COR-L47 (cell line): ENCODE data around the gene TKT.

Experiments used
- DNase-seq: peaks from one replicate; lab custom pipeline; 2025; lab: John Stamatoyannopoulos, UW

Gene TKT

DNA sequence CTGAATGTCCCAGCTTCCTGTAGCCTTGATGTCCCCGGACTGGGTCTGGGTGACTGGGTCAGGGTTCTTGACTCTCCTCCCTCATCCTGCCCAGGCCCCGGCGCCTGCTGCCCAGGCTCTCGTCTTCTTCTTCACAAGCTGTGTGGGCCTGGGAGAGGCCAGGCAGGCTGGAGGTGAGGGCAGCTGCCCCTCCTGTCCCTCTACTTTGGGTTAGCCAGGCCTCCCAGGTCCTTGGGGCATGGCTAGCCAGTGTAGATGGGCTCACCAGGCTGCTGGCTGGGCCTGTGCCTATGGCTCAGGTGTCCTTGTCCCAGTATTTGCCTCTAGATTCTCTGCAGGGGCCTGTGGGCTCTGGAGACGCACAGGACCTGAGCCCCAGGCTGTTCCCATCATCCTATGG is 31.8 kb downstream of the TKT start:
- no peak for DNase-seq

DNA sequence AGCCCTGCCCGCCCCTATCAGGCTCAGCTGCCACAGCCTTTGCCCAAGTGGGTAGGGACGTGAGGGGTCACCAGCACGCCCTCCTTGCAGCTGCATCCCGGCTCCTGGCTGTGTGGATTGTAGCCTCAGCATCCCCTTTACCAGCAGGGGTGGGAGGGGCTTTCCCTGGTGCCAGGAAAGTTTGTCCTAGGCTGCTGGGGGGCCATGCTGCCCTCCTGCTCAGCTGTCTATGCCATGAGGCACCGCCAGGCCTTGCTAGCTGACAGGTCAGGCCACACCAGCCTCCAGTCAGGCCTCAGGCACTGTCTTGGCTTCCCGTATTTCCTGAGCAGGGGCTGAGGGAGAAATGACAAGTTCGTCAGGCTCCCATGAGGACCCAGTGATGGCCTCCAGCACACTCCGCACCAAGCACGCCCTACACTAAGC is 32.3 kb downstream of the TKT start:
- DNase-seq: no peak

DNA sequence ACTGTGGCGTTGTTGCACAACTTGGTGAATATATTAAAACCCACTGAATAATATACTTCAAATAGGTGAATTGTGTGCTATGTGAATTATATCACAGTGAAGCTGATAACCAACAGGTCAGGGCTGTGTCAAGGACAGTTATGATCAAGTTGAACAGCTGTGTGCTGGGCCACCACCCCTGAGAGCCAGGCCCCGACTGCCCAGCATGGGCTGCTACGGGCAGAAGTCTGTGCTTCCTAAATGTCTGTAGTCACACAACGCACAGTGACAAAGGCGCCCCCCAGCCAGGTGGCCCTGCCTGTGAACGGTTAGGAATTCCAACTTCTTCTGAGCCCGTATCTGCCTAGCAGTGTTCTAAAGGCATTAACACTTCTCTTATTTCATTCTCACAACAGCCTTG is 32.8 kb downstream of the TKT start:
- no peak for DNase-seq

DNA sequence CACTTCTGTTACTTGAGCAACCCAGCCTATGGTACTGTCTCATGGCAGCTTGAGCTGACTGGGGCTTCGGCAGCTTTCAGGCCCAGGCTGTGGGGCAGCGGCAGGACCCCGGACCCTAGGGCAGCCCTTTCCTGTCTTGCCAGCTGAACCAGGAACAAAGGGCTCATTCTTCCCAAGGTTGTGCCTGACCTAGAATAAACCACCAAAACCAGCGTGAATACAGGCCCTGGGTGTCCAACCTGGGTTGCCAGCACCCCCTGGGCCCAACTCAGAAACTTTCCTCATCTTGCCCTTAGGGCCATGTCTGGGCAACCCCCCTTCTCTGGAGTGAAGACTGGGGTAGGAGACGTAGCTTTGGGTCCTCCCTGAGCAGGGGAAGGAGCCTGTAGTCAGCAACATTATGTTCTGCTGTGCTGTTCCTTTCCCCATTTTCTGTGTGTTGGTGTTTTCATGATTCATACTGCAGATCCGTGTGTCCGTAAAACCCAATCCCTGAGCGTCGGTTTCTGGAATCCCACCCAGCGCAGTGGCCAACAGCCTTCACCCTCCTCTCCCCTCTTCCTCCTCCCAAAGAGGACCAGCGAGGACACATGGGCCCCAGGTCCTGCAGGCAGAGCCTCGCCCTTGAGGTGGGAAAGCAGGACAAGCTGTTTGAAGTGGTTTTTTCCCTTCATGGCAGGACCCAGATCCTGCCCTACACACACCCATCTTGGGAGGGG is 33.5 kb downstream of the TKT start:
- no peak for DNase-seq

DNA sequence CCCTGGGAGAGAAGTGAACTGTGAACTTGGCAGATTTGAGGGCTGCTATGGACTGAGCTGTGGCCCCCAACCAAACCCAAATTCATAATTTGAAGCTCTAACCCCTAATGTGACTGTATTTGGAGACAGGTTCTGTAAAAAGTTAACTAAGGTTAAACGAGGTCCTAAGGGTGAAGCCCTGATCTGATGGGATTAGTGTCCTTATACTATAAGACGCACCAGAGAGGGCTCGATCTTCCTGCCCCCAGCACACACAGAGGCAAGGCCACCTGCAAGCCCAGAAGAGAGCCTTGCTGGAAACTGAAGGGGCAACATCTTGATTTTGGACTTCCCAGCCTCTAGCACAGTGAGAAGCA is 34.0 kb downstream of the TKT start:
- no peak for DNase-seq

DNA sequence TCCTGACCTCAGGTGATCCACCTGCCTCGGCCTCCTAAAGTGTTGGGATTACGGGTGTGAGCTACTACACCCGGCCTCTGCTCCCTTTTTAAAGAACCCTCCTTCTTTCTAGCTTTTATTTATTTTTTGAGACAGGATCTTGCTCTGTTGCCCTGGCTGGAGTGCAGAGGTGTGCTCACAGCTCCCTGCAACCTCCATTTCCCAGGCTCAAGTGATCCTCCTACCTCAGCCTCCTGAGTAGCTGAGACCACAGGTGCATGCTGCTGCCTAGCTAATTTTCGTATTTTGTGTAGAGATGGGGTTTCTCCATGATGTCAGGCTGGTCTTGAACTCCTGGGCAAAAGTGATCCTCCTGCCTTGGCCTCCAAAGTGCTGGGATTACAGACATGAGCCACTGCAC is 34.5 kb downstream of the TKT start:
- DNase-seq: no peak

DNA sequence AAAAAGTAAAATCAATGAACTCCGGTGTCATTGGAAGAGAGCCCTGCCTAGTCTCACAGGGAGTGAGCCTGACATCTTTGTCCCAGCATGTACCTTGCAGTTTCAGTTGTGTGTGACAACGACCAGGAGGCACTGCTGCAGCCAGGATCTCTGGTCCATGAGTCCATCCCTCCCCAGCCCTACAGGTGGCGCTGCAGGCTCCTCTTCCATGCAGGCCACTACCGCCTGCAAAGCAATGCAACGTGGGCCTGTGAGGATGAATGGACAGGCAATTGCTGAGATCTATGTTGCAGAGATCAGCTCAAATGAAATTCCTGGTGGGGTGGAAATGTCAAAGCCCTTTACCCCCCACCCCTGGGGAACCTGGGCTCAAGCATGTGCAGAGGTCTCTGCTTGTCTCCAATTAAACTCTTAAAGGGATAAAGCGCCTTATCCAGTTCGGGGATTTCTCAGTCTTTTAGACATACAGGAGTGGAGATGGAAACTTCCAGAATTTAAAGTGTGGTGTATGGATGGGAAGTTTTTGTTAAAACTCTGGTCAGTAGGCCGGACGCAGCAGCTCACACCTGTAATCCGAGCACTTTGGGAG is 35.8 kb downstream of the TKT start:
- peak; percentile 21 for DNase-seq

DNA sequence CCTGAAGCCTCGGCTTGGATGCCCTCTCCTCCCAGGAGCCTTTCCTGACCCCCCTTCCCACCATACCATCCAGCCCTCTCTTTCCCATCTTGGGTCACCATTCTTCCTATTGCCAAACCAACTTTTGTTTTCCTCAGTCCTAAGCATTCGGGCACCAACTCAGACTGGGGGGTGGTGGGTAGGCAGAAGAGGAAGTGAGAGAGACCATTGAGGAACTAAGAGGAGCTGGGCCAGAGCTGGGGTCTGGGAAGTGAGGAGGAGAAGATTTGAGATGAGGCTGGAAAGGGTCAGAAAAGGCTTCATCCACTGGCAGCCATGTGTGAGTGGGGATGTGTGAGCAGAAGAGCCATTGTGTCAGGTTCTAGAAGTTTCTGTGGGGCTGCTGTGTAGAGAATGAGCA is 37.7 kb downstream of the TKT start:
- DNase-seq: no peak

DNA sequence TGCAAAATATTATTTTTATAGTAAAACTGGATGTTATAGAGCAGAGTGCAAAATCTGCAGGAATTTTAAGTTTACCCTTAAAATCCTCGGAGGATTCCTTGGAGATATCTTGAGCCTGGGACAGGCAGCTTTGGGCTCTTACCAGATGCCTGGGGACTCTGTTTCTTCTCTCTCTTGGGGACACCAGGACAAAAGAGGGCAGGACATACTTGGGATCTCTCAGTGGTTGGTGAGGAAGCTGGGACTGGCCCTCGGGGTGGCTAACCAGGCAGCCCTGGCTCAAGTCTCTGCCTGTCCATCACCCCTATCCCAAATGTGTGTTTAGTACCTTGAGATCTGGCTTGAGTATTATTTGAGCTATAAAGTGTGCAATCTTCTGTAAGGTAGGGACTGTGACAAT is 38.6 kb downstream of the TKT start:
- no peak for DNase-seq

DNA sequence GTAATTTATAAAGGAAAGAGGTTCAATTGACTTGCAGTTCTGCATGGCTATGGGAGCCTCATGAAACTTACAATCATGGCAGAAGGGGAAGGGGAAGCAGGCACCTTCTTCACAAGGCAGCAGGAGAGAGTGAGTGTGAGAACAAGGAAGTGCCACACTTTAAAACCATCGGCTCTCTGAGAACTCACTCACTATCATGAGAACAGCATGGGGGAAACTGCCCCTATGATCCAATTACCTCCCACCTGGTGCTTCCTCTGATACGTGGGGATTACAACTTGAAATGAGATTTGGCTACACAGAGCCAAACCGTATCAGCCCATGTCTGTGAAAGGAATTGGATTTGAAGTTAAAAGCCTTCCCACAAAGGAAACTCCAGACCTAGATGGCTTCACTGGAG is 39.1 kb downstream of the TKT start:
- DNase-seq: no peak

DNA sequence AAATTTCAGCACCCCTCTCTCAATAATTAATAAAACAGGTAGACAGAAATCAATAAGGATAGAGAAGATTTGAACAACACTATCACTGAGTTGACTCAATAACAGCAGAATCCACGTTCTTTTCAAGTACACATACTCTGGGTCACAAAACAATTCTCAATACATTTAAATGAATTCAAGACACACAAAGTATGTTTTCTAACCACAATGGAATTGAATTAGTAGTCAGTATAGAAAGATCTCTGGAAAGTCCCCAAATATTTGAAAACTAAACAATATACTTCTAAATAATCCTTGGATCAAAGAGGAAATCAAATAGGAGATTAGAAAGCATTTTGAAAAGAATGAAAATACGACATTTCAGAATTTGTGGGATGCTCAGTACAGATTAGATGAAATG is 40.0 kb downstream of the TKT start:
- DNase-seq: no peak

DNA sequence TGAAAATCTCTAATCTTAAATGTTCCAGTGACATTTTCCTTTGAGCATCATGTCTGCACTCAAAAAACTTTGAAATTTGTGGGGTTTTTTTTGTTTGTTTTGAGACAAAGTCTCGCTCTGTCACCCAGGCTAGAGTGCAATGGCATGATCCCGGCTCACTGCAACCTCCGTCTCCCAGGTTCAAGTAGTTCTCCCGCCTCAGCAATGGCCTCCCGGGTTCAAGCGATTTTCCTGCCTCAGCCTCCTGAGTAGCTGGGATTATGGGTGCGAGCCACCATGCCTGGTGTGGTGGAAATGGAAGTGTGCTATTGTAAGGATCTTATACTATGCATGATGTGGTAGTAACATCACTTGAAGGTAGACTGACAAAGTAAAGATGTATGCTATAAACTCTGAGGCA is 42.5 kb downstream of the TKT start:
- DNase-seq: no peak

DNA sequence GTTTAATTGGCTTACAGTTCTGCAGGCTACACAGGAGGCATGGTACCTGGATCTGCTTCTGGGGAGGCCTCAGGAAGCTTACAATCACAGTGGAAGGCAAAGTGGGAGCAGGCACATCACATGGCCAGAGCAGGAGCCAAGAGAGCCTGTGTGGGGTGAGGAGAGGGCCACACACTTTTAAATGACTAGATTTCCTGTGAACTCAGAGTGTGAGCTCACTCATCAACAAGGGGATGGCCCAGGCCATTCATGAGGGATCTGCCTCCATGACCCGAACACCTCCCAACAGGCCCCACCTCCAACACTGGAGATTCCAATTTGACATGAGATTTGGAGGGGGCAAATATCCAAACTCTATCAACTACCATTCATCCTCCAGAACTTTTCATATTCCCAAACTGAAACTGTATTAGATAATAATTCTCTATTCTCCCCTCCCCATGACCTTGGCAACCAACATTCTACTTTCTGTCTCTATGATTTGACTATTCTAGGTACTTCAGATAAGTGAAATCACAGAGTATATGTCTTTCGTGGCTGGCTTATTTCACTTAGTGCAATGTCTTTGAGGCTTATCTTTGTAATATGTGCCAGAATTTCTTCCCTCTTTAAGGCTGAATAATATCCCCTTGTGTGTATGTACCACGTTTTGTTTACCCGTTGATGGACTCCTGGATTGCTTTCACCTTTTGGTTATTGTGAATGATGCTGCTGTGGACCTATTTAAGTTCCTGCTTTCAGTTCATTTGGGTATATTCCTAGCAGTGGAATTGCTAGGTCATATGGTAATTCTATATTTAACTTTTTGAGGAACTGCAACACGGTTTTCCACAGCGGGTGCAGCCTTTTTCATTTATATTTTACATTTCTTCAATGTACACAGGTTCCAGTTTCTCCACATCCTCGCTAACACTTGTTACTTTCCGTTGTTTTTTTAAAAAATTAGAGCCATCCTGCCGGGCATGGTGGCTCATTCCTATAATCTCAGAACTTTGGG is 43.8 kb downstream of the TKT start:
- no peak for DNase-seq

DNA sequence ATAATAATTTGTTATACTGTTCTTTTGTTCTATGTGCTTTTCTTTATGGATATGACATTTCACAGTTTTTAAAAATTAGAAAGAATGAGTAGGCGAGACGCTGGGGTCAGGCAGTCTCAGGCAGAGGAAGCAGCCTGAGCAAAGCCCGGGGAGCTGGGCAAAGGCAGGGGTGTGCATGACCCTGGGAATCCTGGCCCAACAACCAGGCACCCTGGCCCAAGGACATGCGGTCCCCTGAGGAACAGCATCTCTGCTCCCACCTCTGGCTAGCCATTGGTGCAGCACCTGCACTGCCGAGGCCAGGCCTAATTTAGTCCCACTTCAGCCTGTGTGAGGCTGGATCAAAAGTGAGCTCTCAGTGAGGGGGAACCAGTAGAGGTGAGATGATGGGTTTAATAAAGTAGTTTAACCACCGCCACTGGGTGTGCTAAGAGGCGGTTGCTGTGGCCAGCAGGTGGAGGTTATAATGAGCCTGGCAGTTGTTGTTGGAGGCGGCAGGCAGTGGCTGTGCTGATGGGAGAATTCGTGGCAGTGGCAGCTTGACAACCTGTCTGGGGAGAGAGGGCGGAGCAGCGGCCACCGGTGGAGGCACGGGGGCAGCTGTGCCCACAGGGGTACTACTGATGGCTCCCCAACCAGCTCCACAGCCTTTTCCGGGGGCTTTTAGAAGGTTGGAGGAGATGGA is 53.3 kb downstream of the TKT start:
- DNase-seq: no peak

DNA sequence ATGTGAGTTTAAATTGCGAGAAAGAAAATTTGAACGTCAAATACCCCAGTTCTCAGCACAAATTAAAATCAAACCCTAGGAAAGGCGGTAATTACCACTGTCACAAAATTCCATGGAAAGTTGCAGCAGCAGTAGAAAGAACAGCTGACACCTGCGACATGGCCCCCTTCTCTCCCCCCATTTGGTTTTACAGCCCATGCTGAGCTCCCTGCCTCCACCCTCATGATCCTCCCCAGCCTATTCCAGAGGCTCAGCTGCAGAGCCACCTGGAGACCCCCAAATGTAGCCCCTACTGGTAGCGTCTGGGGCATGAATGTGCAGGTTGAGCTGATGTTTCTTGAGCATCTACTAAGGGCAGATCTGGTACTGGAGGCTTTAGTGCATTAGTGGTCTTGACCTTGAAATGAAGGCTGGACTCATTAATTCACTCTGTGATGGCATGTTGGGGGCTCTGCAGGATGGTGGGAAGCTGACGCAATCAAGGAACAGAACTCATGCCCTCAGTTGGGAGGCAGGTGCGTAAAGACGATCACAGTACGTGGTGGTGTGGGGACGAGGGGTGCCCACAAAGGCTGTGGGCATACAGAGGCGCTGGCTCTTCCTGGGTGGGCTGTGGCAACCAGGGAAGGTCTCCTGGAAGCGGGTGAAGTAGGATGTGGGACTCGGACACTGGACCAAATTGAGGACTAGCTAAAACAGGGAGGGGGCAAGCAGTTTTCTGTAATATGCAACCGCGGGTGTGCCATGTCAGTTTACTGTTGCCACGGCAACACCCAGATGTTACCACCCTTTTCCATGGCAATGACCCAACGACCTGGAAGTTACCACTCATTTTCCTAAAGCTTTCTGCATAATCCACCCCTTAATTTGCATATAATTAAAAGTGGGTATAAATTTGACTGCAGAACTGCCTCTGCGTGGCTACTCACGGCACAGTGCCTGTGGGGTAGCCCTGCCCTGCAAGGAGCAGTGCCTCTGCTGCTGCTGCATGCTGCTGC is 55.0 kb downstream of the TKT start:
- DNase-seq: no peak

DNA sequence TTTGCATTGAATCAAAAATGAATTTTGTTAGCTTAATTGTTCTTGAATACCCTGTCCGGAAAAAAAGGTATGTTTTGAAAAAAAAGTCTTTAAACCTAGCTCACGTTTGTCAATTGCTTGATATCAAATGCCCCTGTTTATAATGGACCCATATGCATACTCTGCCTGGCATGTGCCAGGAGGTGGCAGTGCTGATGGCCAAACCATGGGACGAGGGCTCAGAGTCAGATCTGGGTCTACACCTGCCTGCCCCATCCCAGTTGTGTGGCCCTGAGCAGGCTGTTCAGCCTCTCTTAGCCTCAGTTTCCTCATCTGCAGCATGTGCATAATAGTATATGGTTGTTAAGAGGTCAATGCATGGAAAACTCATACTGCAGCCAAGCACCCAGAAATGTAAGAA is 56.0 kb downstream of the TKT start:
- DNase-seq: no peak

DNA sequence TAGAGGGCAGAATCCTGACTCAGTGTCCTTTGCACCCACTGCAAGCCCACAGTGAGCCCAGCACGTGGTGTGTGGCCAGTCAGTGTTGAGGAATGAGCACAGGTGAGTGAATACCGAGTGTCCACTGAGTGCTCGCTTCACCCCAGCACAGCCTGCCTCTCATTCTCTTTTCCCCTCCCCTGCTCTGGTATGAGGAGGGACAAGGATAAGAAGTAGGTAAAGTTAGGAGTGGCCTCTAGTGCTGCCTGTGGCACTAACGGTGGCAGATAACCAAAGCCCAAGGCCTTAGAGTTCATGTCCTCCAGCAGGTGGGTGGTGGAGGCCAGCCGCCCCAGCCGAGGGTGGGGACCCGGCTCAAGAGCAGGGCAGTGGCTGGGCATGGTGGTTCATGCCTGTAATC is 56.8 kb downstream of the TKT start:
- DNase-seq: no peak

DNA sequence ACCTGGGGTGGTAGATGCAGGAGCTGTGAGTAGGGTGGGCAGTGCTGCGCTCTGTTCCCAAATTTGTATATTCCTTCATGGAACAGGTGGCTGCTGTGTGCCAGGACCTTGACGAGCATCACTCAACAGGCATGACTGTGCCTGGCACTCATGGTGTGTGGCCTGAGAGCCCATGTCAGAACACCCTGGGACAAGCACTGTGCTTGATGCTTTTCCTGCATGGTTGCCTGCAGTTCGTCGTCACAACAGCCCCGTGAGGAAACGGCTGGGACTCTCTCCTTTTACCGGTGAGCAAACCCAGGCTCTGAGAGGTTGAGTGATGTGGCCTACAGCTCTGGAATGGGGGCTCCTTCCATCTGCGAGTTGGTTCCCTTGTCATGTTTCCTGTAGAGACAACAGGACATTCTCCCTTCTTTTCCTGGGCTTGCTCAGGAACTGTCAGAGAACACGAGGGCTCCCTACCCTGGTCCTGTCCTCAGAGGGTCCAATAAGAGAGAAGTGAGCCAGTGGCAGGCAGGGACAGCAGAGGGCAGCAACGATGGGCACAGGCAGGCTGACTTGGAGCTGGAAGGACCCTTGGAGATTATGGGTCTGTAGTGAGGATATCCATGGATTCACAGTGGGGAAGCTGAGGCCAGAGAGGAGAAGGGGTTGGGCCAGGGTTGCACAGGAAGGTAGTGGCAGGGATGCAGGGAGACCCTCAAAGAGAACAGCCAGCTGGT is 57.4 kb downstream of the TKT start:
- DNase-seq: no peak

DNA sequence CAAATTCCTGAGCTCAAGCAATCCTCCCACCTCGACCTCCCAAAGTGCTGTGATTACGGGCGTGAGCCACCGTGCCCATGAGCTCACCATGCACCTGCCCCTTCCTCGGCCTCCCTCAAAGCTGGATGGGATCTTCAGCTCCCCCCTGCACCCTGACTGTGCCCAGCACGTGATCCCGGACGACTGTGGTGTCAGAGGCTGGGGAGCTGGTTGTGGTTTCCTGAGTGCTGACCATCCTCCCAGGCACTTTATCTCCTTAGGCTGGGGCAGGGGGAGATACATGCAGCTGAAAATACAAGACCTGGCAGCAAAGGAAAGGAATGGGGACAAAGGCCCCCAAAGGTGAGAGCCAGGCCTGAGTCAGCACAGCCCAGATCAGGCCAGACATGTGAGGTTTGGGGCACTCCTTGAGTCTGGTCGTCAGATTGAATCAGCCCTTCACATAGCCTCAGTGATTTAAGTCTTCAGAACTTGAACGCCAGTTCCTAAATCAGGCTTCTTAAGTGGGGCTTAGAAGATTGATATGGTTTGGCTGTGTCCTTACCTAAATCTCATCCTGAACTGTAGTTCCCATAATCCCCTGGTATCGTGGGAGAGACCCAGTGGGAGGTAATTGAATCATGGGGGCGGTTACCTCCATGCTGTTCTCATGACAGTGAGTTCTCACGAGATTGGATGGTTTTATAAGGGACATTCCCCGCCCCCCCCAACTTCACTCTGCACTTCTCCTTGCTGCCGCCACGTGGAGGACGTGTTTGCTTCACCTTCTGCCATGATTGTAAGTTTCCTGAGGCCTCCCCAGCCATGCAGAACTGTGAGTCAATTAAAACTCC is 59.0 kb downstream of the TKT start:
- DNase-seq: no peak
